Upper lobe of right lung (tissue), 1 donor: Measurements from ENCODE around the gene CTSH. TPM values are rescaled to one million over a fixed set of nuclear protein-coding genes. Genes with fewer than 3 reads are reported as not detected.

Experiments used
- ATAC-seq: fragments of 200-7000 bp; cut with Tn5 transposase; one replicate; pipeline ENCODE4 v1.9.1; 2020; ENCODE audit warnings: mild to moderate bottlenecking, moderate library complexity
- DNase-seq: peaks from one replicate; pipeline ENCODE4 v3.0.0-alpha.2; 2020
- H3K27ac ChIP-seq: fragments of 200-600 bp; one replicate; pipeline ENCODE4 v1.8.0; 2022
- H3K27me3 ChIP-seq: fragments of 200-600 bp; one replicate; pipeline ENCODE4 v1.8.0; 2022; ENCODE audit warnings: mild to moderate bottlenecking
- H3K36me3 ChIP-seq: fragments of 200-600 bp; one replicate; pipeline ENCODE4 v1.8.0; 2022
- H3K4me1 ChIP-seq: fragments of 200-600 bp; one replicate; pipeline ENCODE4 v1.8.0; 2022
- H3K4me3 ChIP-seq: fragments of 200-600 bp; one replicate; pipeline ENCODE4 v1.8.0; 2022; ENCODE audit warnings: mild to moderate bottlenecking
- H3K9me3 ChIP-seq: fragments of 200-600 bp; one replicate; pipeline ENCODE4 v1.8.0; 2022
- intact Hi-C: fragments of 100-400 bp; cut with DNase I; formaldehyde crosslinking; loops from one replicate; pipeline ENCODE4 v1.11.0; 2022
- total RNA-seq: library from RNA; stranded (reverse); fragmentation: NEBNext Ultra II Directional; extraction: Animal tissue kit (Norgen Biotek cat#: 25700); gene quantifications from one replicate; pipeline ENCODE4 v1.2.1, GENCODE V29; 2021
- TF ChIP-seq, protein P1 (sequence below): fragments of 200-600 bp; IDR thresholded peaks from one replicate; pipeline ENCODE4 v1.8.0; 2022; ENCODE audit warnings: antibody characterized with exemption
- donor health status: DM: no; HTN: yes; CAD: no; lungs with severe emphysema.

The CTSH gene
- total RNA-seq, 1 donor from 2014 or later = 1,018 TPM

- ATAC-seq (no peak), DNase-seq (no peak)
- TF ChIP-seq, protein P1, sequence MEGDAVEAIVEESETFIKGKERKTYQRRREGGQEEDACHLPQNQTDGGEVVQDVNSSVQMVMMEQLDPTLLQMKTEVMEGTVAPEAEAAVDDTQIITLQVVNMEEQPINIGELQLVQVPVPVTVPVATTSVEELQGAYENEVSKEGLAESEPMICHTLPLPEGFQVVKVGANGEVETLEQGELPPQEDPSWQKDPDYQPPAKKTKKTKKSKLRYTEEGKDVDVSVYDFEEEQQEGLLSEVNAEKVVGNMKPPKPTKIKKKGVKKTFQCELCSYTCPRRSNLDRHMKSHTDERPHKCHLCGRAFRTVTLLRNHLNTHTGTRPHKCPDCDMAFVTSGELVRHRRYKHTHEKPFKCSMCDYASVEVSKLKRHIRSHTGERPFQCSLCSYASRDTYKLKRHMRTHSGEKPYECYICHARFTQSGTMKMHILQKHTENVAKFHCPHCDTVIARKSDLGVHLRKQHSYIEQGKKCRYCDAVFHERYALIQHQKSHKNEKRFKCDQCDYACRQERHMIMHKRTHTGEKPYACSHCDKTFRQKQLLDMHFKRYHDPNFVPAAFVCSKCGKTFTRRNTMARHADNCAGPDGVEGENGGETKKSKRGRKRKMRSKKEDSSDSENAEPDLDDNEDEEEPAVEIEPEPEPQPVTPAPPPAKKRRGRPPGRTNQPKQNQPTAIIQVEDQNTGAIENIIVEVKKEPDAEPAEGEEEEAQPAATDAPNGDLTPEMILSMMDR = no peak
- Histone ChIP-seq H3K36me3 (no peaks in the 10 kb centered on the region), H3K4me3 (no peak overlapping the region), H3K9me3 (no peaks in the 10 kb centered on the region), H3K27ac (peak overlapping the region; percentile 13), H3K4me1 (peaks cover 37% of the 10 kb centered on the region), H3K27me3 (no peaks in the 10 kb centered on the region)
- intact Hi-C loops = no loop called here
Measured at GRCh38 chr15:78991879-78992278, 47.0 kb upstream of the CTSH start.

GRCh38 chr15:78991476-78991875, 46.6 kb upstream of the CTSH start:
- intact Hi-C loops = no loop called here
- H3K4me1 ChIP-seq = peaks cover 37% of the 10 kb centered on the region
- H3K27me3 ChIP-seq = no peaks in the 10 kb centered on the region
- TF ChIP-seq, protein P1 = no peak
- no peaks in the 10 kb centered on the region for H3K36me3 ChIP-seq
- ATAC-seq = no peak
- DNase-seq = no peak
- peak overlapping the region; percentile 13 for H3K27ac ChIP-seq
- H3K4me3 ChIP-seq = no peak overlapping the region
- no peaks in the 10 kb centered on the region for H3K9me3 ChIP-seq

DNA sequence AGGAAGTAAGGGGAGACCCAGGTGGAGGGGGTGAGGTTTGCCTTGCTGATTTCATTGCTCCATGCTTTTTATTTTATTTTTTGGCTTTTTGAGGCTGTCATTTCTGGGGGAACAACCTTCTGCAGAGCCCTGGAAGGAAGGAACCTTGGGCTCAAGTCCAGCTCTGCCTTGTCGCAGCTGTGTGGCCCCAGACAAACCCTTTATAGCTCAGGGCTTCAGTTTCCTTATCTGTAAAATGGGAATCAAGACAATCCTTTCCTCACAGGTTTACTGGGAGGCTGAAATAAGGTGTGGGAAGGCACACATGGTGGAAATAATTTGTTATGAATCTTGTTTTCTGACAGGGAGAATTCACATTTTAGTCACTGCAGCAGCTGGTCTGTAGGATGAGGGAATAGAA, 45.4 kb upstream of the CTSH start:
- Histone ChIP-seq H3K4me1 (peaks cover 37% of the 10 kb centered on the region), H3K27ac (peak overlapping the region; percentile 63), H3K4me3 (no peak overlapping the region), H3K9me3 (no peaks in the 10 kb centered on the region), H3K27me3 (no peaks in the 10 kb centered on the region), H3K36me3 (no peaks in the 10 kb centered on the region)
- ATAC-seq (no peak), DNase-seq (no peak)
- intact Hi-C loops = no loop called here
- TF ChIP-seq, protein P1 = no peak

DNA sequence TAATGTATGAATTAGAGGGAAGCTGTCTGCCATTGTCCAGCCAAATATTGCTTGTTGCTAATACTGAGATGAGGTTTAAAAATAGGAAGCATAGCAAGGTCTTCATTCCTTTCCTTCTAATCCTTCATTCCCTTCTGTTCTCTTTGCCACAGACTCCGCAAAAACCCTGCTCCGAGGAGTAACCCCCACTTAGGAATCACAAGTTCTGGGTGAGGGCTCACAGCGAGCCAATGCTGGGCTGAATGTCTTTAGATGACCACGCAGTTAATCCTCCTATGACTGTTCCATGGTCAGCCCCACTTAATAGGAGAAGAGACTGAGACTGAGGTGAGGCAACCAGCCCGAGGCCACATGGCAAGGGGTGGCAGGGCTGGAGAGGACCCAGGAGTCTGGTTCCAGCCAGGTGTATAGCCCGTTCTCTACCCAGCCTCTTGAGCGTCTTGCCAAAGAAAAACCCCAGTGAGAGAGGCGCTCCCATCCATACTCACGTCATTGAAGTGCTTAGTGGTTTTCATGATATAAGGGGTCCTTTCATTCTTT, 44.9 kb upstream of the CTSH start:
- DNase-seq (no peak), ATAC-seq (peak; percentile 1)
- TF ChIP-seq, protein P1 = no peak
- Histone ChIP-seq H3K27me3 (no peaks in the 10 kb centered on the region), H3K4me1 (peaks cover 37% of the 10 kb centered on the region), H3K27ac (peak overlapping the region; percentile 63), H3K9me3 (no peaks in the 10 kb centered on the region), H3K36me3 (no peaks in the 10 kb centered on the region), H3K4me3 (no peak overlapping the region)
- intact Hi-C loops = no loop called here

GRCh38 chr15:78988361-78988911, 43.6 kb upstream of the CTSH start:
- Histone ChIP-seq H3K27ac (peak overlapping the region; percentile 70), H3K4me3 (no peak overlapping the region), H3K36me3 (no peaks in the 10 kb centered on the region), H3K27me3 (no peaks in the 10 kb centered on the region), H3K9me3 (no peaks in the 10 kb centered on the region), H3K4me1 (peaks cover 37% of the 10 kb centered on the region)
- ATAC-seq (peak; percentile 90), DNase-seq (peak; percentile 93)
- intact Hi-C loops = no loop called here
- TF ChIP-seq, protein P1 = no peak
